Spleen (tissue), 11 donors: ENCODE data around the gene KDM6A. TPM values are rescaled to one million over a fixed set of nuclear protein-coding genes. Genes with fewer than 3 reads are reported as not detected.

Experiments used
- DNase-seq: peaks from one replicate; pipeline ENCODE4 v3.0.0-alpha.2; 2020
- H3K27ac ChIP-seq, 8 donors: fragments of 200-600 bp; sonication (generic) in 7 of 8; 1 replicate in 4 of 8; 2 replicates in 4 of 8; pipeline versions ENCODE4 v1.5.0 to v1.8.0; 2016 to 2021; ENCODE audit warnings: inconsistent platforms in 4 of 8, mild to moderate bottlenecking in 4 of 8, moderate library complexity in 1 of 8
- H3K27me3 ChIP-seq, 7 donors: fragments of 200-600 bp; sonication (generic) in 6 of 7; replicated peaks in 1 of 7; 1 replicate in 4 of 7; 2 replicates in 3 of 7; pipeline versions ENCODE4 v1.5.0 to v1.8.0; 2016 to 2021; ENCODE audit warnings: inconsistent platforms in 3 of 7, mild to moderate bottlenecking in 1 of 7
- H3K36me3 ChIP-seq, 6 donors: fragments of 200-600 bp; sonication (generic) in 5 of 6; 1 replicate in 4 of 6; 2 replicates in 2 of 6; pipeline versions ENCODE4 v1.5.0 to v1.8.0; 2016 to 2021; ENCODE audit warnings: inconsistent platforms in 2 of 6
- H3K4me1 ChIP-seq, 6 donors: fragments of 200-600 bp; sonication (generic) in 5 of 6; 1 replicate in 3 of 6; 2 replicates in 3 of 6; pipeline versions ENCODE4 v1.5.0 to v1.8.0; 2016 to 2021; ENCODE audit warnings: inconsistent platforms in 3 of 6
- H3K4me3 ChIP-seq, 8 donors: fragments of 200-600 bp; sonication (generic) in 7 of 8; 1 replicate in 4 of 8; 2 replicates in 4 of 8; pipeline versions ENCODE4 v1.5.0 to v1.8.0; 2016 to 2021; ENCODE audit warnings: inconsistent platforms in 4 of 8, mild to moderate bottlenecking in 4 of 8, moderate library complexity in 2 of 8
- H3K9me3 ChIP-seq, 8 donors: fragments of 200-600 bp; sonication (generic) in 7 of 8; 1 replicate in 4 of 8; 2 replicates in 4 of 8; pipeline versions ENCODE4 v1.5.0 to v1.8.0; 2016 to 2021; ENCODE audit warnings: inconsistent platforms in 4 of 8
- CTCF ChIP-seq, 11 experiments: fragments of 200-600 bp in 7 of 11; fragments of 450-650 bp in 4 of 11; sonication (generic) in 4 of 11; IDR thresholded peaks in 8 of 11; conservative IDR thresholded peaks in 3 of 11; 1 replicate in 7 of 11; 2 replicates in 4 of 11; pipeline versions ENCODE4 v1.4.0 to v1.8.0; 2016 to 2021; ENCODE audit warnings: antibody characterized with exemption in 11 of 11, inconsistent platforms in 4 of 11, mild to moderate bottlenecking in 1 of 11
- POLR2A ChIP-seq, 3 donors: fragments of 450-650 bp; IDR thresholded peaks; one replicate each; pipeline ENCODE4 v1.5.1; 2017; ENCODE audit warnings: antibody characterized with exemption in 3 of 3, mild to moderate bottlenecking in 1 of 3
- POLR2AphosphoS5 ChIP-seq, 3 donors: sonication (generic); formaldehyde crosslinking; IDR thresholded peaks; one replicate each; pipeline ENCODE4 v1.5.1; 2017; ENCODE audit warnings: antibody characterized with exemption in 3 of 3
- WGBS, 5 donors: extraction: QIAGEN DNeasy Blood & Tissue Kit in 3 of 5; methylation state at CpG; one replicate each; pipeline versions ENCODE4 v1.1.5 to v1.1.7; 2013 to 2018; 5-methylcytosine and 5-hydroxymethylcytosine counted together
- intact Hi-C: fragments of 100-400 bp; cut with DNase I; formaldehyde crosslinking; loops from one replicate; pipeline ENCODE4 v1.15.0; 2023; ENCODE audit warnings: low total_unique reads
- polyA plus RNA-seq, 3 donors: library from polyadenylated mRNA; stranded (reverse); fragments of 200-250 nt; gene quantifications; one replicate each; pipeline ENCODE4 v1.2.1, GENCODE V29; 2013
- total RNA-seq, 7 donors: library from RNA; depleted of rRNA in 3 of 7; stranded (reverse); fragments of >200 nt in 3 of 7; fragmentation: NEBNext Ultra II Directional in 4 of 7; extraction: Animal tissue kit (Norgen Biotek cat#: 25700) in 4 of 7; gene quantifications; one replicate each; pipeline versions ENCODE4 v1.1.0 to v1.2.1, GENCODE V29; 2016 to 2021
- donor health status: healthy with polysubstance abuse.
- donor health status: DM: no; HTN: no; CAD: no; lungs with moderate emphysema.
- donor health status: DM: no; HTN: no; CAD: no.
- donor health status: Bipolar disorder and iron deficiency.
- donor health status: healthy.
- donor health status: DM: no; HTN: no; CAD: no.
- donor health status: DM: yes; HTN: yes; CAD: no.

The KDM6A gene
- total and polyA plus RNA-seq, 10 donors = 8.0 to 68.2 (median 47.9) TPM

GRCh38 chrX:45009371-45010000, 136.5 kb downstream of the KDM6A start:
- WGBS, 5 donors = 85 to 90% (median 86%) methylated on average over 3 of the region's 3 CpGs

GRCh38 chrX:45011131-45011530, 138.1 kb downstream of the KDM6A start:
- no peaks in the 10 kb centered on the region for H3K27me3 ChIP-seq
- intact Hi-C loops = no loop called here
- H3K4me1 ChIP-seq = peaks cover 0 to 22% (median 0%) of the 10 kb centered on the region in 6 donors
- H3K9me3 ChIP-seq = peaks cover 0 to 11% (median 6%) of the 10 kb centered on the region in 8 donors
- no peak for DNase-seq
- H3K4me3 ChIP-seq = no peak overlapping the region
- TF ChIP-seq CTCF (IDR thresholded peaks at IDR 0.05 in 8 of 11, conservative IDR thresholded peaks at IDR 0.05 in 3 of 11) = no peak
- TF ChIP-seq POLR2A (IDR thresholded peaks at IDR 0.05) = no peak
- no peak for TF ChIP-seq POLR2AphosphoS5 (IDR thresholded peaks at IDR 0.05)
- no peak overlapping the region for H3K27ac ChIP-seq
- H3K36me3 ChIP-seq = peaks cover 0 to 12% (median 0%) of the 10 kb centered on the region in 6 donors

More at GRCh38 chrX:45009371-45010000, 136.5 kb downstream of the KDM6A start:
- Histone ChIP-seq H3K9me3 (peaks cover 0 to 24% (median 8%) of the 10 kb centered on the region in 8 donors), H3K27ac (no peak overlapping the region), H3K4me1 (peaks cover 0 to 22% (median 0%) of the 10 kb centered on the region in 6 donors), H3K36me3 (peaks cover 0 to 21% (median 0%) of the 10 kb centered on the region in 6 donors), H3K4me3 (no peak overlapping the region), H3K27me3 (no peaks in the 10 kb centered on the region)
- TF ChIP-seq POLR2AphosphoS5 (IDR thresholded peaks at IDR 0.05) (no peak), POLR2A (IDR thresholded peaks at IDR 0.05) (no peak), CTCF (IDR thresholded peaks at IDR 0.05 in 8 of 11, conservative IDR thresholded peaks at IDR 0.05 in 3 of 11) (no peak)
- DNase-seq = no peak
- intact Hi-C loops = no loop called here

GRCh38 chrX:45011597-45011996, 138.6 kb downstream of the KDM6A start:
- intact Hi-C loops = no loop called here
- Histone ChIP-seq H3K4me1 (peaks cover 0 to 22% (median 0%) of the 10 kb centered on the region in 6 donors), H3K27me3 (no peaks in the 10 kb centered on the region), H3K4me3 (no peak overlapping the region), H3K36me3 (peaks cover 0 to 12% (median 0%) of the 10 kb centered on the region in 6 donors), H3K27ac (no peak overlapping the region), H3K9me3 (peaks cover 0 to 6% (median 2%) of the 10 kb centered on the region in 8 donors)
- TF ChIP-seq POLR2A (IDR thresholded peaks at IDR 0.05) (no peak), POLR2AphosphoS5 (IDR thresholded peaks at IDR 0.05) (no peak)
- 96 to 100% (median 100%) methylated on average over 1 of the region's 1 CpG for WGBS, 5 donors
- DNase-seq = no peak

GRCh38 chrX:45017946-45018345, 145.0 kb downstream of the KDM6A start:
- 69 to 92% (median 84%) methylated on average over 3 of the region's 3 CpGs for WGBS, 5 donors
- TF ChIP-seq POLR2A (IDR thresholded peaks at IDR 0.05) = no peak

GRCh38 chrX:45022150-45022549, 149.2 kb downstream of the KDM6A start:
- TF ChIP-seq POLR2A (IDR thresholded peaks at IDR 0.05) (no peak), POLR2AphosphoS5 (IDR thresholded peaks at IDR 0.05) (no peak), CTCF (IDR thresholded peaks at IDR 0.05 in 8 of 11, conservative IDR thresholded peaks at IDR 0.05 in 3 of 11) (no peak)
- DNase-seq = no peak
- no peaks in the 10 kb centered on the region for H3K27me3 ChIP-seq
- no peak overlapping the region for H3K4me3 ChIP-seq
- intact Hi-C loops = no loop called here
- no peaks in the 10 kb centered on the region for H3K36me3 ChIP-seq
- H3K9me3 ChIP-seq = no peaks in the 10 kb centered on the region
- peaks cover 0 to 10% (median 0%) of the 10 kb centered on the region in 6 donors for H3K4me1 ChIP-seq
- 88 to 95% (median 92%) methylated on average over 5 of the region's 5 CpGs for WGBS, 5 donors
- no peak overlapping the region for H3K27ac ChIP-seq

More at GRCh38 chrX:45017946-45018345, 145.0 kb downstream of the KDM6A start:
- Histone ChIP-seq H3K36me3 (peaks cover 0 to 3% (median 0%) of the 10 kb centered on the region in 6 donors), H3K9me3 (no peaks in the 10 kb centered on the region), H3K4me3 (no peak overlapping the region), H3K27me3 (no peaks in the 10 kb centered on the region), H3K4me1 (peaks cover 0 to 17% (median 0%) of the 10 kb centered on the region in 6 donors), H3K27ac (no peak overlapping the region)
- DNase-seq = no peak
- intact Hi-C loops = no loop called here
